Retinal pigment epithelial cell (primary cell): Measurements from ENCODE around the gene TBC1D24.

Experiments used
- DNase-seq: peaks from one replicate; pipeline ENCODE4 v3.0.0-alpha.2; 2010; ENCODE audit warnings: low read depth
- H3K4me3 ChIP-seq: 2 replicates; pipeline ENCODE4 v1.5.1; 2011; ENCODE audit warnings: mild to moderate bottlenecking, low read length, control low read depth, moderate library complexity
- CTCF ChIP-seq: conservative IDR thresholded peaks from 2 replicates; pipeline ENCODE4 v1.5.1; 2011; ENCODE audit warnings: low read depth, low read length, control low read depth, inconsistent platforms

TBC1D24 gene

GRCh38 chr16:2496223-2497115, 21.5 kb downstream of the TBC1D24 start:
- no peak overlapping the region for H3K4me3 ChIP-seq
- no peak for DNase-seq
- TF ChIP-seq CTCF: no peak

- TF ChIP-seq CTCF: no peak
- no peak overlapping the region for H3K4me3 ChIP-seq
- no peak for DNase-seq
Observed at GRCh38 chr16:2497116-2497630, 22.2 kb downstream of the TBC1D24 start.

- no peak for DNase-seq
- no peak for TF ChIP-seq CTCF
- no peak overlapping the region for H3K4me3 ChIP-seq
Observed at GRCh38 chr16:2497695-2498484, 23.0 kb downstream of the TBC1D24 start.

GRCh38 chr16:2498531-2499253, 23.8 kb downstream of the TBC1D24 start:
- no peak for DNase-seq
- no peak overlapping the region for H3K4me3 ChIP-seq
- no peak for TF ChIP-seq CTCF

- DNase-seq: no peak
- no peak for TF ChIP-seq CTCF
- no peak overlapping the region for H3K4me3 ChIP-seq
Observed at GRCh38 chr16:2499454-2499853, 24.5 kb downstream of the TBC1D24 start.

- no peak for DNase-seq
- TF ChIP-seq CTCF: no peak
- H3K4me3 ChIP-seq: no peak overlapping the region
Observed at GRCh38 chr16:2499890-2500429, 25.0 kb downstream of the TBC1D24 start.
